ENCODE results near the gene GPR87.

DNA sequence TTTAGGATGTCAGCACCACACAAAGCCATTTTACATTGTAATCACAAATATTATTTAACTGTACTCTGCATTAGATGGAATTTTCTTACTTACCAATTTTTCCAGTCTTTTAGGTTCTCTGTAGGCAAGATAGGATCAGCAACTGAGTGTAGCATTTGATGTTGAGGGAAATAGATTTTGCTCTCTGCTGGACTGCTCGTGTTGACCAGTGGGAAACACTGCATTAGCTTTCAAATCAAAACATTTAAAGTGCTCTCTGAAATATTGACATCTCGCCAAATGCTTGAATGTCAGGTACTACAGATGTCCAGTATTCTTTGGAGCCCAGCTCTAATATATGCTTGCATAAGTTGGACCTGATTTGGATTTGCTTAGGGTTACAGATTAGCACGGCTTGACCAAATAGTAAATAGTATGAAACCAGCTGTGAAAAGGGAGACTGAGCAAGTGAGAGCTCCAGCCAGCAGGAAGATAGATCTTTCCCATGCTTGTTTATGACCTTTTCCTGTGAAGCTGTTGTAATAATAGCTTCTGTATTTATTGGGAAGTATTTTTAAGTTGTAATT, 67.8 kb downstream of the GPR87 start:
- TF ChIP-seq EZH2phosphoT487 (IDR thresholded peaks at IDR 0.05; ENCODE audit: insufficient read depth, low read depth) (no peak), EZH2 (IDR thresholded peaks at IDR 0.05; ENCODE audit: insufficient read depth, poor library complexity, severe bottlenecking) (no peak)
